Suppressor macrophage treated with lipopolysaccharide for 4 hours (primary cell): ENCODE measurements around the gene TIAM2.
"Not testable (repeated sequence)": the region's sequence is repeated elsewhere in the genome, so short reads cannot be mapped to it uniquely, and the experiment has no call there.

Experiments used
- DNase-seq: peaks from one replicate; pipeline ENCODE4 v3.0.0-alpha.2; 2020

Gene TIAM2

GRCh38 chr6:155106456-155107115 lies 111.5 kb downstream of the TIAM2 start:
- DNase-seq, result no peak

GRCh38 chr6:155107432-155108069 lies 112.4 kb downstream of the TIAM2 start:
- no peak for DNase-seq

- DNase-seq, result no peak
Measured at GRCh38 chr6:155108070-155108820, 113.1 kb downstream of the TIAM2 start.

- no peak for DNase-seq
Measured at GRCh38 chr6:155110721-155111120, 115.6 kb downstream of the TIAM2 start.

GRCh38 chr6:155112757-155113156 lies 117.6 kb downstream of the TIAM2 start:
- DNase-seq, result no peak

- DNase-seq, result no peak
Measured at GRCh38 chr6:155115893-155116570, 120.9 kb downstream of the TIAM2 start.

GRCh38 chr6:155116571-155116910 lies 121.4 kb downstream of the TIAM2 start:
- no peak for DNase-seq

GRCh38 chr6:155117256-155117655 lies 122.1 kb downstream of the TIAM2 start:
- no peak for DNase-seq

- no peak for DNase-seq
Measured at GRCh38 chr6:155117785-155118184, 122.7 kb downstream of the TIAM2 start.

GRCh38 chr6:155119201-155119600 lies 124.1 kb downstream of the TIAM2 start:
- DNase-seq, result not testable (repeated sequence)

- DNase-seq, result no peak
Measured at GRCh38 chr6:155120034-155120433, 124.9 kb downstream of the TIAM2 start.

GRCh38 chr6:155121294-155121693 lies 126.2 kb downstream of the TIAM2 start:
- no peak for DNase-seq

GRCh38 chr6:155121699-155122098 lies 126.6 kb downstream of the TIAM2 start:
- no peak for DNase-seq

GRCh38 chr6:155122199-155122950 lies 127.3 kb downstream of the TIAM2 start:
- DNase-seq, result no peak

- DNase-seq, result no peak
Measured at GRCh38 chr6:155123520-155123919, 128.4 kb downstream of the TIAM2 start.

GRCh38 chr6:155125906-155126305 lies 130.8 kb downstream of the TIAM2 start:
- DNase-seq, result no peak

GRCh38 chr6:155126727-155127439 lies 131.8 kb downstream of the TIAM2 start:
- no peak for DNase-seq

GRCh38 chr6:155128977-155129376 lies 133.9 kb downstream of the TIAM2 start:
- no peak for DNase-seq

GRCh38 chr6:155129744-155130143 lies 134.6 kb downstream of the TIAM2 start:
- no peak for DNase-seq

- no peak for DNase-seq
Measured at GRCh38 chr6:155130161-155130853, 135.2 kb downstream of the TIAM2 start.

- DNase-seq, result no peak
Measured at GRCh38 chr6:155132617-155133016, 137.5 kb downstream of the TIAM2 start.

GRCh38 chr6:155141002-155141401 lies 145.9 kb downstream of the TIAM2 start:
- DNase-seq, result no peak
